ENCODE measurements around the gene TMEM59.

The TMEM59 gene

GRCh38 chr1:54094001-54094729, 41.2 kb upstream of the TMEM59 start:
- no peak for TF ChIP-seq Cebpa-rat (IDR thresholded peaks at IDR 0.05)
- Histone ChIP-seq H3K27ac (no peak overlapping the region), H3K4me3 (no peak overlapping the region), H3K27me3 (no peaks in the 10 kb centered on the region), H3K9ac (no peak overlapping the region), H3K36me3 (peaks cover 15 to 48% (median 29%) of the 10 kb centered on the region in 11 experiments), H4K20me1 (no peaks in the 10 kb centered on the region), H3K4me2 (no peak overlapping the region), H3K4me1 (peaks cover 0 to 20% (median 10%) of the 10 kb centered on the region in 10 experiments; a peak in 14 of 20 replicates), H3K9me3 (replicated peaks in 1 of 11) (no peaks in the 10 kb centered on the region)

DNA sequence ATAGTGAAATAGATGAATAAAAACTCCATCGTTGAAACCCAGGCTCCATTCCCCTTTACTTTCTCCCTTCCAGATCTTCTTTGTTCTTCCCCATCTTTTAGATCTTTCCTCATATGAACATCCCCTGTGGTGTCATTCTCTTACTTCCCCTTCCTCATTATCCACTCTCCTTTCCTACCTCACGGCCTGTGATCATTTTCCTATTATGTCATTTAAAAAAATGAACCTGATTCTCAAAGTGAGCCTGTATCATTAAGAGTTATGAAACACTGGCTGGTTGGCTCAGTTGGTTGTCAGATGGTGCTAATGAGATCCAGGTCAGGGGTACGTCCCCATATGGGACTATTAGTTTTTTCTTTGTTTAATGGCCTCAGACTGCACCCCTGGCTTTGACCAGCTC, 38.7 kb upstream of the TMEM59 start:
- H3K27me3 ChIP-seq = no peaks in the 10 kb centered on the region
- no peak overlapping the region for H3K9ac ChIP-seq
- TF ChIP-seq Cebpa-rat (IDR thresholded peaks at IDR 0.05) = no peak
- H4K20me1 ChIP-seq = no peaks in the 10 kb centered on the region
- peaks cover 13 to 34% (median 20%) of the 10 kb centered on the region in 11 experiments for H3K36me3 ChIP-seq
- no peak overlapping the region for H3K4me3 ChIP-seq
- H3K9me3 ChIP-seq (replicated peaks in 1 of 11) = no peaks in the 10 kb centered on the region
- no peak overlapping the region for H3K4me2 ChIP-seq
- H3K4me1 ChIP-seq = peaks cover 0 to 15% (median 10%) of the 10 kb centered on the region in 10 experiments; a peak in 14 of 20 replicates
- H3K27ac ChIP-seq = no peak overlapping the region

DNA sequence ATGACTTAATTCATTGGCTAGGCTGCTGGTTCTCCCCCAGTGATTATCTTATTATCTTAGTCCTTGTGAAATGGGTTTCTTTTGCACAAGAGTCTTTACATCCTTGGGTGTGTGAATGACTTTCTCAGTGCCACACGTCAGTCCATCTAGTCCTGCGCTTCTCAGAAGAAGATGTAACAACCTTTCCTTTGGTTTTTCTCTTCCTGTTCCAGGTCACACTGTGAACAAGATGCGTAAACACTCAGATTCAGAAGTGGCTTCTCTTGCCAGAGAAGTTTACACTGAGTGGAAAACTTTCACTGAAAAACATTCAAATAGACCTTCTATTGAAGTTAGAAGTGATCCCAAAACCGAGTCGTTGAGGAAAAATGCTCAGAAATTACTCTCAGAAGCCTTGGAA, 35.4 kb upstream of the TMEM59 start:
- no peak overlapping the region for H3K27ac ChIP-seq

GRCh38 chr1:54086754-54087153, 33.8 kb upstream of the TMEM59 start:
- H3K9ac ChIP-seq = no peak overlapping the region
- peaks cover 9 to 33% (median 17%) of the 10 kb centered on the region in 11 experiments; a peak in 16 of 22 replicates for H3K36me3 ChIP-seq
- H3K27ac ChIP-seq = no peak overlapping the region
- H3K4me2 ChIP-seq = no peak overlapping the region
- no peaks in the 10 kb centered on the region for H3K9me3 ChIP-seq (replicated peaks in 1 of 11)
- H3K27me3 ChIP-seq = no peaks in the 10 kb centered on the region
- H4K20me1 ChIP-seq = no peaks in the 10 kb centered on the region
- TF ChIP-seq Cebpa-rat (IDR thresholded peaks at IDR 0.05) = no peak
- no peak overlapping the region for H3K4me3 ChIP-seq
- H3K4me1 ChIP-seq = no peaks in the 10 kb centered on the region

More for the DNA sequence above, 35.4 kb upstream of the TMEM59 start:
- Histone ChIP-seq H3K9ac (no peak overlapping the region), H3K4me1 (no peaks in the 10 kb centered on the region), H3K9me3 (replicated peaks in 1 of 11) (no peaks in the 10 kb centered on the region), H3K27me3 (no peaks in the 10 kb centered on the region), H3K36me3 (peaks cover 10 to 39% (median 17%) of the 10 kb centered on the region in 11 experiments; a peak in 17 of 22 replicates), H3K4me2 (no peak overlapping the region), H3K4me3 (no peak overlapping the region), H4K20me1 (no peaks in the 10 kb centered on the region)
- TF ChIP-seq Cebpa-rat (IDR thresholded peaks at IDR 0.05) = no peak

GRCh38 chr1:54084794-54085193, 31.8 kb upstream of the TMEM59 start:
- Histone ChIP-seq H3K4me3 (no peak overlapping the region), H3K27me3 (no peaks in the 10 kb centered on the region), H3K27ac (no peak overlapping the region), H4K20me1 (no peaks in the 10 kb centered on the region), H3K36me3 (peaks cover 9 to 36% (median 16%) of the 10 kb centered on the region in 11 experiments; a peak in 15 of 22 replicates), H3K4me2 (no peak overlapping the region), H3K9me3 (replicated peaks in 1 of 11) (no peaks in the 10 kb centered on the region), H3K4me1 (no peaks in the 10 kb centered on the region), H3K9ac (no peak overlapping the region)
- TF ChIP-seq Cebpa-rat (IDR thresholded peaks at IDR 0.05) = no peak

DNA sequence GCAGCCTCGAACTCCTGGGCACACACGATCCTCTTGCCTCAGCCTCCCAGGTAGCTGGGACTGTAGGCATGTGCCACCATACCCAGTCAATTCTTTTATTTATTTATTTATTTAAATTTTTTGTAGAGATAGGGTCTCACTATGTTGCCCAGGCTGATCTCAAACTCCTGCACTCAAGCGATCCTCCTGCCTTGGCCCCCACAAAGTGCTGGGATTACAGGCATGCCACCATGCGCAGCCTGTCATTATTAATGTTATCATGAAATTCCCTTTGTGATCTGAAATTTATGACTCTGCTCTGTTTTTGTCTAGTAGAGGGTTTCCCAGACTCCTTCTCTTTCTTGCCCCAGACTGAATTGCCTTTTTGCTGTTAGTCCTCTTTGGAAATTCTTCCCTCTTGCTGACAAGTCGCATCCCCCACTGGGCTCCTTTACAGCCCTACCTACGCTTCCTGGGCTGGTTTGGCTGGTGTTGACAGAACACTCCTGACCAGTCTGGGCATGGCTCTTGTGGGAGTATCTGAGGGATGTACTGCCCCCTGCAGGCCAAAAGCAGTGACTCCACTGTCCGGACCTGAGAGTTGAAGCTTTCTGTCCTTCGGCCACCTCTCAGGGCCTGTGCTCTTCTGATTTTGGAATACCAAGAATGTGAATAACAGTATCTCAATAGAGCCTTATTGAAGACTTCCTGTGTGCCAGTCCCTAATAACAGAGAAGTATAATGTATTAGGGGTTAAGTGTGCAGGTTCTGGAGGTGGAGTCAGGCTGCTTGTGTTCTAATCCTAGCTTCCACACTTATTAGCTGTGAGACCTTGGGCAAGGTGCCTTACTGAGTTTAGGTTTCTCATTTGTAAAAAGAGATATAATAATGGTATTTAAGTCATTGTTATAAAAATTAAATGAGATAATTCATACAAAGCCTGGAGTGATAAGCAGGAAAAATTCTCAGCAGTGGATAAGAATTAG, 28.6 kb upstream of the TMEM59 start:
- H3K36me3 ChIP-seq = peaks cover 0 to 23% (median 9%) of the 10 kb centered on the region in 11 experiments; a peak in 9 of 22 replicates
- TF ChIP-seq Cebpa-rat (IDR thresholded peaks at IDR 0.05) = no peak
- no peak overlapping the region for H3K4me2 ChIP-seq
- no peak overlapping the region for H3K9ac ChIP-seq
- no peak overlapping the region for H3K4me3 ChIP-seq
- H3K9me3 ChIP-seq (replicated peaks in 1 of 11) = no peaks in the 10 kb centered on the region
- no peaks in the 10 kb centered on the region for H4K20me1 ChIP-seq
- no peak overlapping the region for H3K27ac ChIP-seq
- H3K4me1 ChIP-seq = peaks cover 0 to 7% (median 0%) of the 10 kb centered on the region in 10 experiments; a peak in 1 of 20 replicates
- no peaks in the 10 kb centered on the region for H3K27me3 ChIP-seq

DNA sequence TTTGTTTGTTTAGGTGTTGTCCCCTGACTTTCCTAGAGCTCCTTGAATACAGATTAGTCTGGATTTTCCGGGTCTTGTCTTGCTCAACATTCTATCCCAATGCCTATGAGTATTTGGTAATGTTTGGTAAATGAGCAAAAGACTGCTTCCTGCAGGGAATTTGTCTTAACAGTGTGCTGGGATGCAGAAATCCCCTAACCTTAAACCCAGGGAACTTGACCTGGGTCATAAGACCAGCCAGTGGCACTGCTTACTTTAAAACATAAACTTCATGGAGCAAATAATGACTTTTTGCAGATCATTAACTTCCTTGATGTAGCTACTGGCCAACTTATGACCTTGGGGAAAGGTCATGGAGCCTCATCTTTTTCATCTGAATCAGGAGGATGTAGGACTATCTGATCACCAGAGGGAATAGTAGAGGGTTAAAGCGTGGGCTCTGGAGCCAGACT, 27.6 kb upstream of the TMEM59 start:
- H3K36me3 ChIP-seq = peaks cover 0 to 26% (median 7%) of the 10 kb centered on the region in 11 experiments; a peak in 8 of 22 replicates
- H3K27me3 ChIP-seq = no peaks in the 10 kb centered on the region
- H3K4me3 ChIP-seq = no peak overlapping the region
- H3K9ac ChIP-seq = no peak overlapping the region
- no peak for TF ChIP-seq Cebpa-rat (IDR thresholded peaks at IDR 0.05)
- H3K9me3 ChIP-seq (replicated peaks in 1 of 11) = no peaks in the 10 kb centered on the region
- no peaks in the 10 kb centered on the region for H4K20me1 ChIP-seq
- H3K4me1 ChIP-seq = peaks cover 0 to 7% (median 0%) of the 10 kb centered on the region in 10 experiments; a peak in 1 of 20 replicates
- H3K27ac ChIP-seq = no peak overlapping the region
- no peak overlapping the region for H3K4me2 ChIP-seq

DNA sequence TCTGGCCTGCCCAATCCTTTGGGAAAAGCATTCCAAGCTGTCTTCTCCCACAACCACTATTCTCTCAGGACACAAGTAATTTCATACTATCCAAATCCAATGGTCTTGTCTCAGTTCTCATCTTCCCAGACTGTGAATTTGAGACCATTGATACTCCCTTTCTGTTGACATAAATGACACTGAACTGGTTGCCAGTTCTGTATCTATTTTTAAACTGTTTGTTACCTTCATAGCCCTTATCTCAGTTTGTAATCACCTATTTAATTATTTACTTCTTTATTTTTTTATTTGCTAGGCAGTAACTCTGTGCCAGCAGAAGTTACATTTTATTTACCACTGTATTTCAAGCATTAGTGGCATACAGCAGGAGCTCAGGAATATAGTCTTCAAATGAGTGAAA, 24.4 kb upstream of the TMEM59 start:
- H4K20me1 ChIP-seq = no peaks in the 10 kb centered on the region
- H3K9ac ChIP-seq = no peak overlapping the region
- H3K4me1 ChIP-seq = peaks cover 0 to 7% (median 0%) of the 10 kb centered on the region in 10 experiments; a peak in 1 of 20 replicates
- no peak for TF ChIP-seq Cebpa-rat (IDR thresholded peaks at IDR 0.05)
- no peaks in the 10 kb centered on the region for H3K9me3 ChIP-seq (replicated peaks in 1 of 11)
- H3K4me2 ChIP-seq = no peak overlapping the region
- H3K36me3 ChIP-seq = peaks cover 7 to 40% (median 19%) of the 10 kb centered on the region in 11 experiments; a peak in 15 of 22 replicates
- H3K4me3 ChIP-seq = no peak overlapping the region
- H3K27ac ChIP-seq = no peak overlapping the region
- H3K27me3 ChIP-seq = no peaks in the 10 kb centered on the region

Measured in BLaER1 treated with 17β-estradiol and CSF1 and Interleukin-3, amounts not matched to agents 10 nM and 100 nM (cell line).